AG04449 (cell line): ENCODE measurements around the gene HNRNPC.

Source experiments
- CTCF ChIA-PET: fragments of 350-600 bp; formaldehyde crosslinking; extraction: SDS; loops from one replicate; lab custom pipeline; 2021; ENCODE audit warnings: antibody characterized with exemption; lab: Yijun Ruan, JAX
- POLR2A ChIA-PET: fragments of 400-600, 350-600 bp; formaldehyde crosslinking; extraction: SDS; loops from one replicate; lab custom pipeline; 2020; ENCODE audit warnings: antibody characterized with exemption, inconsistent platforms; lab: Yijun Ruan, JAX
- DNase-seq: peaks from one replicate; pipeline ENCODE4 v3.0.0-alpha.2; 2010; ENCODE audit warnings: low read depth, low spot score
- H3K4me3 ChIP-seq: 2 replicates; pipeline ENCODE4 v1.5.1; 2011; ENCODE audit warnings: low read depth, mild to moderate bottlenecking, control low read depth, low read length
- TF ChIP-seq, protein P1 (sequence below): IDR thresholded peaks from one replicate; pipeline ENCODE4 v1.5.1; 2011; ENCODE audit warnings: mild to moderate bottlenecking, moderate library complexity, low read length, control low read depth, inconsistent platforms; ENCODE audit not compliant: insufficient read depth; ENCODE audit errors: missing control alignments

The HNRNPC gene

DNA sequence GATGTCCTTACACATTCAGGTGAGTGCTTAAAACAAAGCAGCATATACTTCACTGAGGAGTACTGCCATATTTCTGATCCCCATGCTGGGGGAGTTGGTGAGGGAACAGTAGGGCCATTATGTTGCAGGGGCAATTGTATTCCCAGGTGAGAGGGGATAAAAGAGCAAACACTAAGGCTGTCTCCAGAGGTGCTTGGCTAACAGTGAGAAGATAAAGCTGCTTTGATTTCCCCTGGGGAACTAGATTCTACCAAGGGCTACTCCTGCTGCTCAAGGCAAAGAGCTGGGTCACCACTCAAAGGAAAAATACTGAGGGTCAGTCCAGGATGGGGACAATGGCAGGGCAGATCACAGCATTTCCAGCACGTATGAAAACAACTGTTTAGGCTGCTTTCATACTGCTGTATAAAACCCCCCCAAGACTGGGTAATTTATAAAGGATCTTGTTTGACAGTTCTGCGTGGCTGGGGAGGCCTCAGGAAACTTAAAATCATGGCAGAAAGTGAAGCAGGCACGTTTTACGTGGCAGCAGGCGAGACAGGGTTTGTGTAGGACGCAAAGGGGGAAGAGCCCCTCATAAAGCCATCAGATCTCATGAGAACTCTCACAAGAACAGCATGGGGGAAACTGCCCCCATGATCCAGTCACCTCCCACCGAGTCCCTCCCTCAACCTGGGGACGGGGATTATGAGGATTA lies 65.6 kb downstream of the HNRNPC start:
- DNase-seq = no peak
- ChIA-PET POLR2A (no interaction called here), CTCF (no interaction called here)
- TF ChIP-seq, protein P1, sequence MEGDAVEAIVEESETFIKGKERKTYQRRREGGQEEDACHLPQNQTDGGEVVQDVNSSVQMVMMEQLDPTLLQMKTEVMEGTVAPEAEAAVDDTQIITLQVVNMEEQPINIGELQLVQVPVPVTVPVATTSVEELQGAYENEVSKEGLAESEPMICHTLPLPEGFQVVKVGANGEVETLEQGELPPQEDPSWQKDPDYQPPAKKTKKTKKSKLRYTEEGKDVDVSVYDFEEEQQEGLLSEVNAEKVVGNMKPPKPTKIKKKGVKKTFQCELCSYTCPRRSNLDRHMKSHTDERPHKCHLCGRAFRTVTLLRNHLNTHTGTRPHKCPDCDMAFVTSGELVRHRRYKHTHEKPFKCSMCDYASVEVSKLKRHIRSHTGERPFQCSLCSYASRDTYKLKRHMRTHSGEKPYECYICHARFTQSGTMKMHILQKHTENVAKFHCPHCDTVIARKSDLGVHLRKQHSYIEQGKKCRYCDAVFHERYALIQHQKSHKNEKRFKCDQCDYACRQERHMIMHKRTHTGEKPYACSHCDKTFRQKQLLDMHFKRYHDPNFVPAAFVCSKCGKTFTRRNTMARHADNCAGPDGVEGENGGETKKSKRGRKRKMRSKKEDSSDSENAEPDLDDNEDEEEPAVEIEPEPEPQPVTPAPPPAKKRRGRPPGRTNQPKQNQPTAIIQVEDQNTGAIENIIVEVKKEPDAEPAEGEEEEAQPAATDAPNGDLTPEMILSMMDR = no peak
- H3K4me3 ChIP-seq = no peak overlapping the region

DNA sequence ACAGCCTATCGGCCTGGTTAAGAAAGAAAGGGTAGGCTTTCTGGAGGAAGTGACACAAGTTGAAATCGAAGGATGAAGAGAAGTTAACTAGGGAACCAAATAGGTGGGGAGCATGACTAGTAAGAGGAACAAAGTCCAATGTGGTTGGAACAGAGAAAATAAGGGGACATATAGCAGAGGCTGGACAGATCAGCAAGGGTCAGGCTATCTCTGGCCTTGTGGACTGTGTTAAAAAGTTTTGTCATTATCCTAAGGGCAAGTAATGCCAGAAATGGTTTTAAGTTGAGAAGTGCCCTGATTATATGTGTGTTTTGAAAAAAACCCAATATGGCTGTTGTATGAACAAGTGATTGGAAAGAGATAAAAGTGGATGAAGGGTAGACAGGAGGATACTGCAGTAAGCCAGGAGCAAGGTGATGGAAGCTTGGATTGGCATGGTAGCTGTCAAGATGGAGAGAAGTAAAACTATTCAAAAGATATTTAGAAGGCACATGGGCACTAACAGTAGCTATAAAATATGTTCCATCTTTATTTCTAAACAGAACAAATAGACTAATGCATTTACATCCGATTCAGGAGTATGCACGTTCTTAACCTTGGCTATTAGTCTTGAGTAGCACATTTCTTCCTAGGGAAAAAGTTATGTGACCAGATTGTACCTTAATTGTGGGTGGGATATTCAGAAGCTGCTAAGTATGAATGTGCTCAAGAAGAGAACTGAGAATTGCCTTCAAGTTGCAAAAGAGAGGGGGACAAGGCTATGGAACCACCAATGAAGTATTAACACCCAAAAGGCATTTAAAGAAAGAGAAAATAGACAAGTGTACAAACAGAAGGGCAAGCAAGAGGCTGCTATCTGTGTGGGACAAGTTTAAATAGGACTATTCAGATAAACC lies 66.5 kb downstream of the HNRNPC start:
- TF ChIP-seq, protein P1 = no peak
- DNase-seq = no peak
- no peak overlapping the region for H3K4me3 ChIP-seq
- ChIA-PET CTCF (no interaction called here), POLR2A (interaction anchor here (0.7 kb wide), 1 partner anchor 10 kb away, joined by 4 read pairs; no protein-coding TSS in a partner anchor)

DNA sequence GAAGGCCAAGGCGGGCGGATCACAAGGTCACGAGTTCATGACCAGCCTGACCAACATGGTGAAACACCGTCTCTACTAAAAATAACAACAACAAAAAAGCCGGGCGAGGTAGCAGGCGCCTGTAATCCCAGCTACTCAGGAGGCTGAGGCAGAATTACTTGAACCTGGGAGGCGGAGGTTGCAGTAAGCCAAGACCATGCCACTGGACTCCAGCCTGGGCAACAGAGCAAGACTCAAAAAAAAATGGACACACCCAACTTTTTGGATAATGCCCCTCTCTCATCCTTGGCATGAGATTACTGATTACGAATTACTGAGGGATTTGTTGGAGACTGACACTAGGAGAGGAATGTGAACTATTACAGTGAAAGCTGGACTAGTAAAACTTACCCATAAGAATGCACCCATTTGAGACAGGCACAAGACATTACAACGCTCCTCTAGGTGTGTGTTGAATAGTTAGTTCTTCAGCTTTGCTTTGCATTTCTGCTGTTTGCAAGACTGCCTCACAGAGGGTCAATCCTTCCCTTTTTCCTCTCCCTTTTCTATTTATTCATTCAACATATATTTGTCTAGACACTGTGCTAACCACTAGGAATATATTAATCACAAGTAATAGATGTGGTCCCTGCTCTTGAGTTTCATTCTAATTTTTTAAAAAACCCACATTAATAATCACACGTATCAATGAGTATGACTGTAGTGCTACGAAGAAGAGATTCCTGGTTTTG lies 67.3 kb downstream of the HNRNPC start:
- TF ChIP-seq, protein P1 = no peak
- ChIA-PET POLR2A (interaction anchor here (0.7 kb wide), 1 partner anchor 9 kb away, joined by 4 read pairs; no protein-coding TSS in a partner anchor), CTCF (no interaction called here)
- no peak overlapping the region for H3K4me3 ChIP-seq
- DNase-seq = no peak

DNA sequence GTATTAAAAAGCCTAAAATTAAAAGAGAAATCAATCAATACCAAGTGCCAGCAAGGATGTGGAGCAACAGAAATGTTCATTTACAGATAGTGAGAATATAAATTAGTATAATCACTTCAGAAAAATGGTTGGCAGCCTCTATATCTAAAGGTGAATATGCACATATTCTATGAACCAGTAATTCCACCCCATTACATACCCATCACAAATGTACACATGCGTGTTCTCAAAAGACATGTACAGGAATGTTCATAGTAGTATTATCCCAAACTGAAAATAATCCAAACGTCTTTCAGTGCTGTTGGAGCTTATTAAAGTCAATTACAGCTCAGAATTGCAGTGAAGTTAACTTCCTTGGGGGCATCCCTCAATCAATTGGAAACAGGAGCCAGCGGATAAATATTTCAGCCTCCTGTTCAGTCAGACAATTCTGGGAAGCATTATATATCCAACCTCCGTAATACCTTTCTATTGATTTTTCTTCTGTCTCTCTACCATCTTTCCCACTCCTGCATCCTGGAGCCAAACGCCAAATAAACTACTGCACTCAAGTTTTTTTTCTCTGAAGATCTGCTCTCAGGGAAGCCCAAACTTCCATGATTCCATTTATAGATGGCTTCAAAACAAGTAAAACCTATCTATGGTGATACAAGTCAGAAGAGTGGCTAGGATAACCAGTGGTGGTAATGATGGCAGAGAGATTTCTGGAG lies 68.3 kb downstream of the HNRNPC start:
- no peak for DNase-seq
- ChIA-PET POLR2A (interaction anchor here (0.8 kb wide), 1 partner anchor 9 kb away, joined by 3 read pairs; no protein-coding TSS in a partner anchor), CTCF (no interaction called here)
- no peak overlapping the region for H3K4me3 ChIP-seq
- TF ChIP-seq, protein P1 = no peak

DNA sequence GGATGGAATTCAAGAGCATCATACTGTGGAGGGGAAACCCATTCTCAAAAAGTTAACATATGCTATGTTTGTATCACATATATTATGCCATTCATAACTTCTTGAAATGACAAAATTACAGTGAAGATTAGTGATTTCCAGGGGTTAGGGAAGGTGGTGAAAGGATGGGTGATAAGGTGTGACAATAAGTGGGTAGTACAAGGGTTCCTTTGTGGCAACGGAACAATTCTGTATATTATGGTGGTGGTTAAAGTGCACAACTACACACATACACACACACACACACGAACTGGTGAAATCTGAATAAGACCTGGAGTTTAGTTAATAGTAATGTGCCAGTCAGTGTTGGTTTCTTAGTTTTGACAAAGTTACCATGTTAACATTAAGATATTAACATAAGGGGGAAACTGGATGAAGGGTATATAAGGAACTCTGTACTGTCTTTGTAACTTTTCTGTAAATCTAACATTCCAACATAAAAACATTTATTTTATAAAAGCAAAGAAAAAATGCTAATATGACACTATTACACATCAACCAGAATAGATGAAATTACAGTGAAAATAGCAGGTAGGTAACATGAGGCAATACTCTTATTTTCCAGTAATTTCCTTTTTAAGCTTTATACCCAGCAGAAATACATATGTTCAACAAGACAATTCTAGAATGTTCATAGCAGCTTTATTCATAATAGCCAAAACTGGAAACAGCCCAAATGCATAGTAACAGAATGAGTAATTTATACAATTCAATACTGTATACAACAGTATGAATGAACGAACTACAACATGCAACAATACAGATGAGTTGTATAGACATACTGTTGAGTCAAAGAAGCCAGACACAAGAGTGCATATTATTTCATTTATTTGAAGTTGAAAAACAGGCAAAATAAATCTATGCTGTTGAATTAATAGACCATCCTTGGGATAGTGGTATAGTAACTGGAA lies 69.4 kb downstream of the HNRNPC start:
- no peak overlapping the region for H3K4me3 ChIP-seq
- CTCF ChIA-PET = no interaction called here
- POLR2A ChIA-PET = interaction anchor here (0.6 kb wide), 1 partner anchor 64 kb away, joined by 3 read pairs; no protein-coding TSS in a partner anchor
- TF ChIP-seq, protein P1 = no peak
- DNase-seq = no peak
